DOHH2 (cell line): Measurements from ENCODE around the gene PON3.

Experiments used
- H3F3A ChIP-seq: fragments of 200-600 bp; sonication (generic), shearing (Covaris generic); 2 replicates; pipeline ENCODE4 v1.6.0; 2016; ENCODE audit warnings: antibody characterized with exemption, mild to moderate bottlenecking; ENCODE audit not compliant: control insufficient read depth, insufficient read depth
- H3K27ac ChIP-seq: fragments of 200-600 bp; sonication (generic); 2 replicates; pipeline ENCODE4 v1.5.1; 2014; ENCODE audit warnings: low read depth, mild to moderate bottlenecking, low read length, moderate library complexity
- H3K27me3 ChIP-seq: fragments of 200-600 bp; sonication (generic); 2 replicates; pipeline ENCODE4 v1.6.1; 2014; ENCODE audit warnings: mild to moderate bottlenecking, low read length, mixed read lengths; ENCODE audit not compliant: control insufficient read depth
- H3K36me3 ChIP-seq: fragments of 200-600 bp; sonication (generic); 2 replicates; pipeline ENCODE4 v1.6.1; 2014; ENCODE audit warnings: mild to moderate bottlenecking, low read length, moderate library complexity, mixed read lengths; ENCODE audit not compliant: control insufficient read depth
- H3K4me1 ChIP-seq: fragments of 200-600 bp; sonication (generic); 2 replicates; pipeline ENCODE4 v1.6.1; 2014; ENCODE audit warnings: mild to moderate bottlenecking, low read length, mixed read lengths; ENCODE audit not compliant: control insufficient read depth
- H3K4me2 ChIP-seq: fragments of 200-600 bp; sonication (generic); 2 replicates; pipeline ENCODE4 v1.6.0; 2014; ENCODE audit warnings: mild to moderate bottlenecking, low read length, moderate library complexity
- H3K4me3 ChIP-seq: fragments of 200-600 bp; sonication (generic); 2 replicates; pipeline ENCODE4 v1.5.1; 2014; ENCODE audit warnings: mild to moderate bottlenecking, low read length, mixed read lengths
- H3K79me2 ChIP-seq: fragments of 200-600 bp; sonication (generic); 2 replicates; pipeline ENCODE4 v1.6.1; 2014; ENCODE audit warnings: mild to moderate bottlenecking, low read length, mixed read lengths; ENCODE audit not compliant: control insufficient read depth
- H3K9me2 ChIP-seq: fragments of 200-600 bp; sonication (generic); replicated peaks from 2 replicates; pipeline ENCODE4 v1.6.1; 2014; ENCODE audit warnings: mild to moderate bottlenecking, low read length, mixed read lengths; ENCODE audit not compliant: control insufficient read depth
- H3K9me3 ChIP-seq: fragments of 200-600 bp; sonication (generic); 2 replicates; pipeline ENCODE4 v1.6.1; 2014; ENCODE audit warnings: antibody characterized with exemption, low read length, mixed read lengths; ENCODE audit not compliant: control insufficient read depth, insufficient read depth
- H4K20me1 ChIP-seq: fragments of 200-600 bp; sonication (generic); 2 replicates; pipeline ENCODE4 v1.6.0; 2014; ENCODE audit warnings: low read depth, mild to moderate bottlenecking, antibody characterized with exemption, low read length, moderate library complexity; ENCODE audit not compliant: control insufficient read depth, insufficient read depth
- CTCF ChIP-seq: fragments of 200-600 bp; sonication (generic); IDR thresholded peaks from one replicate; pipeline ENCODE4 v1.5.1; 2014; ENCODE audit warnings: antibody characterized with exemption, mild to moderate bottlenecking, low read depth, low read length; ENCODE audit not compliant: poor library complexity, severe bottlenecking
- EZH2phosphoT487 ChIP-seq: fragments of 200-600 bp; sonication (generic); IDR thresholded peaks from 2 replicates; pipeline ENCODE4 v1.6.1; 2017; ENCODE audit warnings: borderline replicate concordance, mild to moderate bottlenecking, antibody characterized with exemption, low read length, moderate library complexity, mixed read lengths

Gene PON3

GRCh38 chr7:95432606-95433005, 36.4 kb upstream of the PON3 start:
- no peaks in the 10 kb centered on the region for H3K36me3 ChIP-seq
- H4K20me1 ChIP-seq, result no peaks in the 10 kb centered on the region
- no peaks in the 10 kb centered on the region for H3K9me3 ChIP-seq
- no peaks in the 10 kb centered on the region for H3K79me2 ChIP-seq
- TF ChIP-seq EZH2phosphoT487, result no peak
- no peak overlapping the region for H3K4me3 ChIP-seq
- no peaks in the 10 kb centered on the region for H3K9me2 ChIP-seq
- no peak overlapping the region for H3K27ac ChIP-seq
- H3F3A ChIP-seq, result no peaks in the 10 kb centered on the region
- no peak overlapping the region for H3K4me2 ChIP-seq
- no peaks in the 10 kb centered on the region for H3K27me3 ChIP-seq
- H3K4me1 ChIP-seq, result no peaks in the 10 kb centered on the region

GRCh38 chr7:95430864-95431263, 34.7 kb upstream of the PON3 start:
- Histone ChIP-seq H3K4me3 (no peak overlapping the region), H3K4me2 (no peak overlapping the region), H3K27ac (no peak overlapping the region), H3K4me1 (no peaks in the 10 kb centered on the region), H3K9me2 (no peaks in the 10 kb centered on the region), H3K27me3 (no peaks in the 10 kb centered on the region), H3K9me3 (no peaks in the 10 kb centered on the region), H3K36me3 (no peaks in the 10 kb centered on the region), H3F3A (no peaks in the 10 kb centered on the region), H4K20me1 (no peaks in the 10 kb centered on the region), H3K79me2 (no peaks in the 10 kb centered on the region)
- TF ChIP-seq CTCF, result no peak
- no peak for TF ChIP-seq EZH2phosphoT487

GRCh38 chr7:95429241-95429990, 33.2 kb upstream of the PON3 start:
- Histone ChIP-seq H4K20me1 (no peaks in the 10 kb centered on the region), H3F3A (no peaks in the 10 kb centered on the region), H3K4me1 (no peaks in the 10 kb centered on the region), H3K79me2 (no peaks in the 10 kb centered on the region), H3K36me3 (no peaks in the 10 kb centered on the region), H3K27me3 (no peaks in the 10 kb centered on the region), H3K9me2 (no peaks in the 10 kb centered on the region), H3K4me2 (no peak overlapping the region), H3K27ac (no peak overlapping the region), H3K9me3 (no peaks in the 10 kb centered on the region), H3K4me3 (no peak overlapping the region)
- TF ChIP-seq CTCF (no peak), EZH2phosphoT487 (no peak)

- H4K20me1 ChIP-seq, result no peaks in the 10 kb centered on the region
- H3K79me2 ChIP-seq, result no peaks in the 10 kb centered on the region
These were observed 31.8 kb upstream of the PON3 start for GRCh38 chr7:95427914-95428516.

More at GRCh38 chr7:95427914-95428516, 31.8 kb upstream of the PON3 start:
- Histone ChIP-seq H3K4me2 (no peak overlapping the region), H3K27me3 (no peaks in the 10 kb centered on the region), H3K9me3 (no peaks in the 10 kb centered on the region), H3K9me2 (no peaks in the 10 kb centered on the region), H3F3A (no peaks in the 10 kb centered on the region), H3K27ac (no peak overlapping the region), H3K4me1 (no peaks in the 10 kb centered on the region), H3K4me3 (no peak overlapping the region), H3K36me3 (no peaks in the 10 kb centered on the region)
- TF ChIP-seq EZH2phosphoT487 (no peak), CTCF (no peak)
